NOMO-1 treated with DMSO at 0.1 percent for 48 hours (cell line): ENCODE data around the gene MYL5.
"Not testable (repeated sequence)": the region's sequence is repeated elsewhere in the genome, so short reads cannot be mapped to it uniquely, and the experiment has no call there.

ENCODE experiments used
- DNase-seq: peaks from one replicate; lab custom pipeline; 2025; ENCODE audit not compliant: unreplicated experiment; lab: John Stamatoyannopoulos, UW

The MYL5 gene

GRCh38 chr4:669806-670559 lies 4.4 kb upstream of the MYL5 start:
- not testable (repeated sequence) for DNase-seq

GRCh38 chr4:671769-672168 lies 2.6 kb upstream of the MYL5 start:
- no peak for DNase-seq

- DNase-seq = peak; percentile 7
These were observed 822 bp upstream of the MYL5 start for GRCh38 chr4:673349-674091.

GRCh38 chr4:675036-675882 lies 917 bp downstream of the MYL5 start:
- DNase-seq = peak; percentile 16

GRCh38 chr4:675980-676870 lies 1.9 kb downstream of the MYL5 start:
- no peak for DNase-seq

- no peak for DNase-seq
These were observed 2.5 kb downstream of the MYL5 start for GRCh38 chr4:676871-677235.

- no peak for DNase-seq
These were observed 3.3 kb downstream of the MYL5 start for GRCh38 chr4:677431-678293.

- DNase-seq = no peak
These were observed 4.2 kb downstream of the MYL5 start for GRCh38 chr4:678331-679103.

GRCh38 chr4:679104-679481 lies 4.8 kb downstream of the MYL5 start:
- no peak for DNase-seq

GRCh38 chr4:679629-680028 lies 5.3 kb downstream of the MYL5 start:
- no peak for DNase-seq

GRCh38 chr4:680091-680490 lies 5.7 kb downstream of the MYL5 start:
- no peak for DNase-seq

GRCh38 chr4:680551-680927 lies 6.2 kb downstream of the MYL5 start:
- no peak for DNase-seq

- DNase-seq = no peak
These were observed 6.7 kb downstream of the MYL5 start for GRCh38 chr4:680928-681645.

- no peak for DNase-seq
These were observed 7.6 kb downstream of the MYL5 start for GRCh38 chr4:681736-682451.

GRCh38 chr4:682490-683172 lies 8.3 kb downstream of the MYL5 start:
- DNase-seq = no peak

- DNase-seq = no peak
These were observed 9.0 kb downstream of the MYL5 start for GRCh38 chr4:683247-683897.
